GM21619 (cell line): ENCODE results near the gene BMP10.
"Not testable (repeated sequence)": the region's sequence is repeated elsewhere in the genome, so short reads cannot be mapped to it uniquely, and the experiment has no call there.

Experiments used
- ATAC-seq: cut with Tn5 transposase; IDR thresholded peaks from one replicate; pipeline ENCODE4 v1.9.1; 2021; ENCODE audit not compliant: unreplicated experiment

Gene BMP10

GRCh38 chr2:68895981-68896380 is 24.8 kb upstream of the BMP10 start:
- not testable (repeated sequence) for ATAC-seq

- no peak for ATAC-seq
Observed at GRCh38 chr2:68889500-68889899, 18.3 kb upstream of the BMP10 start.

- ATAC-seq = no peak
Observed at GRCh38 chr2:68889021-68889420, 17.8 kb upstream of the BMP10 start.

GRCh38 chr2:68888038-68888704 is 17.0 kb upstream of the BMP10 start:
- ATAC-seq = no peak

- no peak for ATAC-seq
Observed at GRCh38 chr2:68885811-68886075, 14.5 kb upstream of the BMP10 start.

- no peak for ATAC-seq
Observed at GRCh38 chr2:68885074-68885810, 14.0 kb upstream of the BMP10 start.

GRCh38 chr2:68880213-68880612 is 9.0 kb upstream of the BMP10 start:
- ATAC-seq = no peak

- no peak for ATAC-seq
Observed at GRCh38 chr2:68879296-68879695, 8.1 kb upstream of the BMP10 start.

GRCh38 chr2:68878753-68879152 is 7.6 kb upstream of the BMP10 start:
- ATAC-seq = no peak

GRCh38 chr2:68878071-68878711 is 7.0 kb upstream of the BMP10 start:
- no peak for ATAC-seq

- ATAC-seq = no peak
Observed at GRCh38 chr2:68877079-68877772, 6.0 kb upstream of the BMP10 start.

- no peak for ATAC-seq
Observed at GRCh38 chr2:68870215-68870614, 982 bp downstream of the BMP10 start.

- no peak for ATAC-seq
Observed at GRCh38 chr2:68865108-68865507, 6.1 kb downstream of the BMP10 start.

GRCh38 chr2:68863996-68864395 is 7.2 kb downstream of the BMP10 start:
- ATAC-seq = no peak

- ATAC-seq = no peak
Observed at GRCh38 chr2:68862889-68863288, 8.3 kb downstream of the BMP10 start.

GRCh38 chr2:68861330-68861729 is 9.9 kb downstream of the BMP10 start:
- ATAC-seq = no peak

- no peak for ATAC-seq
Observed at GRCh38 chr2:68860111-68860510, 11.1 kb downstream of the BMP10 start.

- ATAC-seq = no peak
Observed at GRCh38 chr2:68857855-68858456, 13.2 kb downstream of the BMP10 start.

GRCh38 chr2:68857202-68857845 is 13.9 kb downstream of the BMP10 start:
- ATAC-seq = no peak

GRCh38 chr2:68855550-68855949 is 15.6 kb downstream of the BMP10 start:
- ATAC-seq = no peak

- no peak for ATAC-seq
Observed at GRCh38 chr2:68854476-68854875, 16.7 kb downstream of the BMP10 start.
